Muscle layer of colon (tissue), 2 donors: ENCODE data around the gene OR10V1.

Source experiments
- H3K27ac ChIP-seq: one replicate; pipeline ENCODE4 v1.7.0; 2013; ENCODE audit warnings: low read depth, mild to moderate bottlenecking, low read length, moderate library complexity
- H3K27me3 ChIP-seq, 2 donors: one replicate each; pipeline ENCODE4 v1.7.0; 2013; ENCODE audit warnings: low read length in 2 of 2, mild to moderate bottlenecking in 2 of 2; ENCODE audit not compliant: insufficient read depth in 2 of 2, control insufficient read depth in 1 of 2
- H3K36me3 ChIP-seq: one replicate; pipeline ENCODE4 v1.7.0; 2013; ENCODE audit warnings: mild to moderate bottlenecking, low read length; ENCODE audit not compliant: insufficient read depth
- H3K4me1 ChIP-seq: one replicate; pipeline ENCODE4 v1.7.0; 2013; ENCODE audit warnings: mild to moderate bottlenecking, low read length; ENCODE audit not compliant: insufficient read depth
- H3K4me3 ChIP-seq, 2 donors: one replicate each; pipeline ENCODE4 v1.7.0; 2013; ENCODE audit warnings: low read length in 2 of 2, low read depth in 1 of 2, mild to moderate bottlenecking in 1 of 2, moderate library complexity in 1 of 2
- H3K9ac ChIP-seq: one replicate; pipeline ENCODE4 v1.7.0; 2013; ENCODE audit warnings: low read length
- H3K9me3 ChIP-seq: one replicate; pipeline ENCODE4 v1.7.0; 2013; ENCODE audit warnings: mild to moderate bottlenecking, low read length
- donor health status: abdominal sarcoma.
- donor health status: Adenocarcinoma of cecum.

The OR10V1 gene

GRCh38 chr11:59713745-59714144, at the start of gene OR10V1:
Gene OR10V1, minus strand, starts transcription at chr11:59713845. Its CDS starts 0 bp downstream, at chr11:59713845.
- Histone ChIP-seq H3K4me3 (no peak within 1 kb of the TSS), H3K27ac (no peak within 1 kb of the TSS), H3K9me3 (no peaks in the 10 kb centered on the region), H3K4me1 (no peaks in the 10 kb centered on the region), H3K27me3 (no peaks in the 10 kb centered on the region), H3K9ac (no peak within 1 kb of the TSS), H3K36me3 (no peaks in the 10 kb centered on the region)

GRCh38 chr11:59761993-59762392, 48.3 kb upstream of the OR10V1 start:
- H3K4me1 ChIP-seq: peaks cover under 1% of the 10 kb centered on the region
- no peaks in the 10 kb centered on the region for H3K27me3 ChIP-seq
- no peak overlapping the region for H3K9ac ChIP-seq
- no peaks in the 10 kb centered on the region for H3K36me3 ChIP-seq
- H3K9me3 ChIP-seq: no peaks in the 10 kb centered on the region
- no peak overlapping the region for H3K27ac ChIP-seq
- H3K4me3 ChIP-seq: no peak overlapping the region

GRCh38 chr11:59760771-59761170, 47.1 kb upstream of the OR10V1 start:
- no peak overlapping the region for H3K27ac ChIP-seq
- H3K9ac ChIP-seq: no peak overlapping the region
- H3K4me3 ChIP-seq: no peak overlapping the region
- H3K9me3 ChIP-seq: no peaks in the 10 kb centered on the region
- H3K36me3 ChIP-seq: no peaks in the 10 kb centered on the region
- peaks cover 12% of the 10 kb centered on the region for H3K4me1 ChIP-seq
- H3K27me3 ChIP-seq: no peaks in the 10 kb centered on the region

GRCh38 chr11:59759900-59760299, 46.3 kb upstream of the OR10V1 start:
- Histone ChIP-seq H3K27ac (no peak overlapping the region), H3K4me3 (no peak overlapping the region), H3K27me3 (no peaks in the 10 kb centered on the region), H3K9ac (no peak overlapping the region), H3K4me1 (peaks cover 12% of the 10 kb centered on the region), H3K36me3 (no peaks in the 10 kb centered on the region), H3K9me3 (no peaks in the 10 kb centered on the region)

DNA sequence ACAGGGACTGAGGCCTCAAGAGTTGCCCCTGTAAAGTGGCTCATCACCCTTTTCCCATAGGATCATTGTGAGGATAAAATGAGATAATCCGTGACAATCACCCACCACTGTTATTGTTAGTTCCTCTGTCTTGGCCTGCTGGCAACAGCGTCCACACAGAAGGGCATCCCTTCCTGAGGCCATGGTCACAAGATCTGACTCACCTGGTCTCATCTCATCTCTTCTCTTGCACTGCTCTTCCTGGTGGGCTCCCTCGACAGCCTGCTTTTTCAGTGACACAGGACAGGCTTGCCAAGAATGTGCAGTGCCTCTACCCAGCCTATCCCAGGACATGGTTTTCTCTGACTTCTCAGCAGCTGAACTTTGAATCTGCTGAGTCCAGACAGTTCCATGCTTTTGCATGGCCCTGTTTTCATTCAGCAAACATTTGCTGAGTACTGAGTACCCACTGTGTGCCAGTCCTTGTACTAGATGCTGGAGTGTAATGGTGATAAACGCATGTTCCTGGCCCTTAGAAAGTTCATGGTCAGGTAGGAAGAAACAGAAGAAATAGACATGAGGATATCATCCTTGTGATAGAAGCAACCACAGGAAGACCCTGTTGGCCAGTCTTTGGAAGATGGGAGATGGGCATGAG, 44.9 kb upstream of the OR10V1 start:
- H3K36me3 ChIP-seq: no peaks in the 10 kb centered on the region
- no peaks in the 10 kb centered on the region for H3K27me3 ChIP-seq
- no peak overlapping the region for H3K9ac ChIP-seq
- no peak overlapping the region for H3K4me3 ChIP-seq
- H3K4me1 ChIP-seq: peaks cover 12% of the 10 kb centered on the region
- H3K9me3 ChIP-seq: no peaks in the 10 kb centered on the region
- H3K27ac ChIP-seq: no peak overlapping the region

- Histone ChIP-seq H3K36me3 (no peaks in the 10 kb centered on the region), H3K9me3 (no peaks in the 10 kb centered on the region), H3K4me1 (peaks cover 12% of the 10 kb centered on the region), H3K9ac (no peak overlapping the region), H3K27me3 (no peaks in the 10 kb centered on the region), H3K4me3 (no peak overlapping the region), H3K27ac (no peak overlapping the region)
These were observed 43.2 kb upstream of the OR10V1 start for GRCh38 chr11:59756845-59757244.

DNA sequence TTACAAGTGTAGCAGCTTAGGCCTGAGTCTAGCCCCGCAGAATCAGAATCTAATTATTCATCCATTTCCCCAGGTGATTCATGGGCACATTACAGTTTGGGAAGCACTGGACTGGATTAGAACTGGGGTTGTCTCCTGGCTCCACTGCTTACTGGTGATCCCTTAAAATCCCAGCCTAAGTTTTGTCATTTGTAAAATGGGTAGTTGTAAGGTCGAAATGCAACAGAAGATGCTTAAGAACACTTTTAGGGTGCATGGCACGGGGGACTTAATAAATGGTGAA, 42.9 kb upstream of the OR10V1 start:
- Histone ChIP-seq H3K36me3 (no peaks in the 10 kb centered on the region), H3K27ac (no peak overlapping the region), H3K27me3 (no peaks in the 10 kb centered on the region), H3K4me3 (no peak overlapping the region), H3K4me1 (peaks cover 12% of the 10 kb centered on the region), H3K9ac (no peak overlapping the region), H3K9me3 (no peaks in the 10 kb centered on the region)

DNA sequence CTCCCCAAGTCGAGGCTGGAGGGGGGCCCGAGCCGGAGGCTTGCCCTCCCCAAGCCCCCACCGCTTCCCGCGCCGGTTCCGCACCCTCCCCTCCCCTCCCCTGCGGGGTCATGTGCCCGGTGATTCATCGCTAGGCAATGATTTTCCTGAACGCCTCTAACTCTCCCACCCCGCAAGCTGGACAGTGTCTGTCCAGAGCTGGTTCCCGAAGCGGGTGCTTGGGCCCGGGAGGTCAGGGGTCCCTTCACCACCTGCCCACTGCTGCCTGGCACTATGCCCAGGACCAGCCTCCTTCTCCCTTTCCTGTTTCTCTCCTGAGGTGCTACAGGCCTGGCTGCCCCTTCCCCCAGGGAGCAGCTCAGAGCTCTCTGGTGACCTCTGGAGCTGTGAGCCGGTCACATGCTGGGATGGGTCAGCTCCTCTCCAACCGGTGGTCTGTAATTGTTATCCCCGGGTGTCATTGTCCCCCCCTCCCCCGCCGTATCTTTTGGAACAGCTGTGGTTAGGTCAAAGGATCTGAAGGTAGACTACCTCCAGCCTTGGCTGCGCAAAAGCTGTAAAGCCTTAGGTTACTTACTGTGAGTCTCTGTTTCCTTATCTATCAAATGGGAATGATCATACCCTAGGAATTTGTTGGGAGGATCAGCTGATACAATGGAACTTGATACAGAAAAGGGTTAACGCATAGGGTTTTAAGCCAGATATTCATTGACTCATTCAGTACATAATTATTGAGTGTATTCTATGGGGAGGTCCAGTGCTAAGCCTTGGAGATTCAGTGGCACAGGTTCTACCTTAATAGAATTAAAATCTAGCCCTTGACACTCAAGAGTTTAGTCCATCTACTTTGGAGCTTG, 42.3 kb upstream of the OR10V1 start:
- Histone ChIP-seq H3K9me3 (no peaks in the 10 kb centered on the region), H3K27me3 (no peaks in the 10 kb centered on the region), H3K4me1 (peaks cover 12% of the 10 kb centered on the region), H3K36me3 (no peaks in the 10 kb centered on the region), H3K27ac (peak overlapping the region; percentile 65), H3K4me3 (peak overlapping the region; percentile 61 to 93), H3K9ac (no peak overlapping the region)

DNA sequence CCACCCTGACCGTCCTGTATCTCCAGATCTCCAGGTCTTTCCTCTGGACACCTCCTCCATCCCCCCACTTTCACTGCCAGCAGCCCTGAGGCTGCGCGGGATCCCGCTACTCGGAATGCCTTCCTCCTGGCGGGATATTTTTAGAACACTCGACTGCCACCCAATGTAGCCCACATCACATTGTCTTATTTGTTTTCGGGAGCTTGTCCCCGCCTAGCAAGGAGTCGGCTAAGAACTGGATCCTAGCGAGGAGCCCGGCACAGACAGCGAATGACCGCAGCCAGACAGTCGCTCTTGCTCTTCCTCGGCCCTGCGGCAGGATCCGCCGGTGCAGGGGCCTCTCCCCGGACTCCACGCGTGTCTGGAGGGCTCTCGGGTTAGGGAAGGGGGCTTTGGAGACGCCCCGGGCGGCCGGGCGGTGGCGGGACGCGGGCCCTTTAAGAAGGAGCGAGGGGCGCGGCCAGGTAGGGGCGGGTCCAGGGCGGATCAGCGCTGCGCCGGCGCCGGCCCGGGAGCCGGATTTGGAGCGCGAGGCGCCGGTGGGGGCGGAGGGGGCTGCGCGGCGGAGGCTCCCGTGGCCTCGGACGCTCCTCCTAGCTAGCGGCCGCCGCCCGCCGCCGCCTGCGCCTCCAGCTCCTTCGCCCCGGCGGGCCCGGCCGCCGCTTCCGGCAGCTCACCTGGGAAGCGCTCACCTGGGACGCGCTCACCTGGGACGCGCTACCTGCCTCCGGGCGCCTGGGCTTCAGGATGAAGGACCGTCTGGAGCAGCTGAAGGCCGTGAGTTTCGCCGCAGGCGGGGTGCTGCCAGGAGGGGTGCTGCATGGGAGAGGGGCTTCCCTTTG, 41.4 kb upstream of the OR10V1 start, which contains the start of gene STX3:
STX3 (plus strand) TSS at position 518 of the 842 bp plus-strand sequence; CDS start at position 748, 230 bp downstream.
- Histone ChIP-seq H3K4me3 (peak within 1 kb of the TSS; percentile 61 to 93), H3K36me3 (no peaks in the 10 kb centered on the region), H3K9me3 (no peaks in the 10 kb centered on the region)

GRCh38 chr11:59754494-59754858, 40.8 kb upstream of the OR10V1 start:
- Histone ChIP-seq H3K4me3 (peak overlapping the region; percentile 61 to 93), H3K4me1 (peaks cover 12% of the 10 kb centered on the region), H3K36me3 (no peaks in the 10 kb centered on the region), H3K27ac (peak overlapping the region; percentile 86), H3K27me3 (no peaks in the 10 kb centered on the region), H3K9me3 (no peaks in the 10 kb centered on the region), H3K9ac (peak overlapping the region; percentile 75)

More for the DNA sequence above, 41.4 kb upstream of the OR10V1 start, which contains the start of gene STX3:
- H3K4me1 ChIP-seq: peaks cover 12% of the 10 kb centered on the region
- peak within 1 kb of the TSS; percentile 86 for H3K27ac ChIP-seq
- no peaks in the 10 kb centered on the region for H3K27me3 ChIP-seq
- H3K9ac ChIP-seq: peak within 1 kb of the TSS; percentile 75
